NCI-H1105 treated with DMSO at 0.1 percent for 48 hours (cell line): Measurements from ENCODE around the gene VHLL.
"Not testable (repeated sequence)": the region's sequence is repeated elsewhere in the genome, so short reads cannot be mapped to it uniquely, and the experiment has no call there.

ENCODE experiments used
- DNase-seq: peaks from one replicate; lab custom pipeline; 2025; lab: John Stamatoyannopoulos, UW

The VHLL gene

GRCh38 chr1:156298852-156299357, at the start of gene VHLL:
Gene VHLL (minus strand): TSS chr1:156299307. CDS start chr1:156299189, 118 bp downstream.
- no peak for DNase-seq

- no peak for DNase-seq
These were observed 48.2 kb upstream of the VHLL start for GRCh38 chr1:156347331-156347730.

- DNase-seq, result no peak
These were observed 47.5 kb upstream of the VHLL start for GRCh38 chr1:156346636-156347035.

DNA sequence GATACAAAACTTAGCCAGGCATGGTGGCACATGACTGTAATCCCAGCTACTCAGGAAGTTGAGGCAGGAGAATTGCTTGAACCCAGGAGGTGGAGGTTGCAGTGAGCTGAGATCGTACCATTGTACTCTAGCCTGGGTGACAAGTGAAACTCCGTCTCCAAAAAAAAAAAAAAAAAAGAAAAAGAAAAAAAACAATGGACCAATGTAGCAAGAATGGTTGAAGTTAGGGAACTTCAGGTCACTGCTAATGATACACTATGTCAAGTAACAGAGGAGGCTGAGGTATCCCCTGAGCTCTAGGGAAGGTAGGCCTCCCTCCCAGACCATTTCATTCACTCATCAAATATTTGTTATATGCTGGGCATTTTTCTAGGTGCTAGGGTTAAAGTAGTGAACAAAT, 46.9 kb upstream of the VHLL start:
- not testable (repeated sequence) for DNase-seq

- no peak for DNase-seq
These were observed 45.3 kb upstream of the VHLL start for GRCh38 chr1:156344409-156344808.

DNA sequence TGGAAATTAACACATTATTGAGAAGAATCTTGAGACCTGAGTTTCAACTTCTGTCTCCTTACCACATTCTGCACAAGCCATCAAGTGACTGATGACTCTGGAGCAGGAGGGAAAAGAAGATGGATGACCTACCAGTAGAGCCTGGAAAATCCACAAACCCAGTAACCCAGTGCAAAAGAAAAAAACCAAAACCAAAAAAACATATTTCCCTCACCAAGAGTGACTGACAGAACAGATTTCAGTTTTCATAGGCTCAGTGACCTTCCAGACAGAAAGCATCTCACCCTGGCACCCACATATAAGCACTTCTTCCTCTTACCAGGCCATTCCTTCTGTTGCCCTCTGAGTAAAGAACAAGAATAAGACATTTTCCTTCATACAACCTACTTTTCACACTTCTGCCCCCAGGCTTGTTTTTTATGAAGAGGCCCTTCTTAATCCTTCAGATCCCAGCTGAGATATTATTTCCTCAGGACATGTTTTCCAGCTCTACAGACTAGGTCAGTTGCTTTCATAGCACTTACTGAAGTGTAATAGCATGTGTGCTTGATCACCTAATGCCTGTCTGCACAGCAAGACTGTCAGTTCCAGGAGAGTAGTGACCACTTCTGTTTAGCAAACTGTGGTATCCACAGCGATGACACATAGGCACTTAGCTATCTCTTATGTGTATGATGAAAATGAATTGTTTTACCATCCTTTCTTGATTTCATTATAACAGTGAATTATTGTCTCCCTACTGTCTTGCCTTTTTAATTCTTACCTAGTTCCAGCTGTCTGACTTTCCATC, 43.3 kb upstream of the VHLL start:
- no peak for DNase-seq

GRCh38 chr1:156338180-156338976, 39.3 kb upstream of the VHLL start, which contains the start of the genes CCT3 and TSACC:
Gene CCT3 (minus strand): TSS chr1:156338292. CDS start chr1:156338184, 108 bp downstream.
Gene TSACC (plus strand): TSS chr1:156338526. CDS start chr1:156339758, 1,232 bp downstream.
- DNase-seq, result peak; percentile 99

DNA sequence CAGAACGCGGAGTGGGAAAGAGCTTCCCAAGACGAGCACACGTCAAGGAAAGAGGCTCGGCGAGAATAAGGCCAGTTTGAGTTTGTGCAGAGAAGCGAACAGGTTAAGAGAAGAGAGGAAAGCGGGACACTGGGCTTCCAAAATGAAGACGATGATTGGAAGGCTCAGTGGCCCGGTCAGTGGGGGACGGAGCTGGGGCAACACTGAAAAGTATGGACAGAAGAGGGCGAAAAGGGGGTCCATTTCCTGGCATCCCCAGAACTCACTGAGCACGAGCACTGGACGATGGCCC, 38.7 kb upstream of the VHLL start:
- no peak for DNase-seq

- DNase-seq, result no peak
These were observed 38.2 kb upstream of the VHLL start for GRCh38 chr1:156337052-156337887.

GRCh38 chr1:156336242-156336641, 37.1 kb upstream of the VHLL start:
- DNase-seq, result no peak

DNA sequence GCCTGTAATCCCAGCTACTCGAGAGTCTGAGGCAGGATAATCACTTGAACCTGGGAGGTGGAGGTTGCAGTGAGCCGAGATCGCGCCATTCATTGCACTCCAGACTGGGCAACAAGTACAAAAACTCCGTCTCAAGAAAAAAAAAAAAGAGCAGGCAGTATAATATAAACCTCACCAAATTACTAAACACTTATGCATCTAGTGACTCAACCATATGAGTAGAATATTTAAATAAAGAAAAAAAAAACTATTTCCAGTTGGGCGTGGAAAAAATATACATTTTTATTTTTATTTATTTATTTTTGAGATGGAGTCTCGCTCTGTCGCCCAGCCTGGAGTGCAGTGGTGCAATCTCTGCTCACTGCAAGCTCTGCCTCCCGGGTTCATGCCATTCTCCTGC, 24.1 kb upstream of the VHLL start:
- not testable (repeated sequence) for DNase-seq

DNA sequence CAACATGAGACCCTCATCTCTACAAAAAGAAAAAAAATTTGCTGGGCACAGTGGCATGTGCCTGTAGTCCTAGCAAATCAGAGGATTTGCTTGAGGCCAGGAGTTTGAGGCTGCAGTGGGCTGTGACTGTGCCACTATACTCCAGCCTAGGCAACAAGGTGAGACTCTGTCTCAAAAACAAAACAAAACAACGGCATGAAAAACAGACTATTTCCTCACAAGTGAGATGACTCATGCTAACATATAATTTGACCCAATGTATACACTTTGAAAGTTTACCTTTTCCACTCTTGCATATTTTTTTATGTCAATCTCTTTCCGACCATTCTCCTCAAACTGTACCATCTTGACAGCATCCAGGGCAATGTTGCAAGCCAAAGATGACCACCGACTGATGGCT, 21.5 kb upstream of the VHLL start:
- no peak for DNase-seq

GRCh38 chr1:156319664-156320063, 20.6 kb upstream of the VHLL start:
- DNase-seq, result peak; percentile 0

DNA sequence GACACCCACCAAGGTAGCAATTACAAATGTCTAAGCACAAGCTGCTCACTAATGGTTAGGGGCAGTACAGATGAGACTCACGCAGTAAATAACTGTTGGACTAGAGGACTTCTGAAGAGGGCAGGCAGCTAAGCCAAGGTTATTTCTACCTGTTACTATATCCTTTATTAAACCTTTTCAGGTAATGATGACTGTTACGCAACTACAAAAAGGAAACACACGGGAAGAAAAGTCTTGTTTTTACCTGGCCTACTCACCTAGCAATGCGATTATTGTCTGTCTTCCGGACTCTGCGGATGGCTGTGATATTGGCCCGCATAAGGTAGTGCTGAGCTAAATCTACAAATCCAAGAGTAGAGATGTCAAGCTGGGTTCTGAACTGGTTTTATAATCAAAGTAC, 17.8 kb upstream of the VHLL start:
- DNase-seq, result no peak

GRCh38 chr1:156310962-156311361, 11.9 kb upstream of the VHLL start:
- DNase-seq, result no peak

DNA sequence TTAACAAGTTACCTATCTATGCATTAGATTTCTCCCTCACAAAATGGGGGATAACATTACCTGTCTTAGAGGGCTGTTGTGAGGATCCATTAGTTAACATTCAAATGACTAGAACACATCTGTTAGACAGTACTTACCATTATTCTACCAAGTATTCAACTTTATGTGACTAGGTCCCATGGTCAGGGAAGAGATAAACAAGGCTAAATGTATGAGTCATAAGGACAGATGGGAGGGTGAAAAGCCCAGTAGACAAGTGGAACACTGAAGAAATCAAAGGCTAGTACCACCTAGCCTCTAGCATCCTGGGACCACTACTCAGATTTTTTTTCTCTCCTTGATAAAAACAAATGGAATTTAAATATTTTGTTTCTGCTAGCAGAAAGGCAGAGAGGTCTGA, 9.0 kb upstream of the VHLL start:
- no peak for DNase-seq

DNA sequence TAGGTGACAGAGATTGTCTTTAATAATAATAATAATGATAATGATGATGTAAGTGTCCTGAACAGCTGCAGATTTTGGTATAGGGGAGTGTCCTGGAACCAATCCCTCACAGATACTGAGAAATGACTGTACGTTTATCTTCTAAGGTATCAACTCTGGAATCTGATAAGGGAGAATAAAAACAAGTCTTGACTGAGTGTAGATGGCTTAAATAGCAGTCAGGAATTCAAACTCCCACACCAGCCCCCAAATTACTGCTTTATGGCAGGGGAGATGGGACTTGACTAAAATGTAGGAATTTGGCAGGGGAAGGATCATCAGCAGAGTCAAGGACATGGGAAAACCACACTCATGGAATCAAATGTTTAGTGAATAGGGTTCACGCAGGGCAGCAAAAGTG, 6.1 kb upstream of the VHLL start:
- DNase-seq, result no peak

DNA sequence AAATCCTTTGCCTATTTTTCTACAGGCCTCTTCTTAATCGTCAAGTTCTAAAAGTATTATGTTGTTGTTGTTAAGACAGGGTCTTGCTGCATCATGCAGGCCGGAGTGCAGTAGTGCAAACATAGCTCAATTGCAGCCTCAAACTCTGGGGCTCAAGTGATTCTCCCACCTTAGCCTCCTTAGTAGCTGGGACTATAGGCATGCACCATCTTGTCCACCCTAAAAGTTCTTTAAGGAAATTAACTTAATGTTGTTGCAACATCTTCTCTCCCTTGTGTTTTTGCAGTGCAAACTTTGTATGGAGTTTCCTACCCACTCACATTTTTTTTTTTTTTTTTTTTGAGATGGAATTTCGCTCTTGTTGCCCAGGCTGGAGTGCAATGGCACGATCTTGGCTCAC, 4.1 kb upstream of the VHLL start:
- DNase-seq, result no peak

DNA sequence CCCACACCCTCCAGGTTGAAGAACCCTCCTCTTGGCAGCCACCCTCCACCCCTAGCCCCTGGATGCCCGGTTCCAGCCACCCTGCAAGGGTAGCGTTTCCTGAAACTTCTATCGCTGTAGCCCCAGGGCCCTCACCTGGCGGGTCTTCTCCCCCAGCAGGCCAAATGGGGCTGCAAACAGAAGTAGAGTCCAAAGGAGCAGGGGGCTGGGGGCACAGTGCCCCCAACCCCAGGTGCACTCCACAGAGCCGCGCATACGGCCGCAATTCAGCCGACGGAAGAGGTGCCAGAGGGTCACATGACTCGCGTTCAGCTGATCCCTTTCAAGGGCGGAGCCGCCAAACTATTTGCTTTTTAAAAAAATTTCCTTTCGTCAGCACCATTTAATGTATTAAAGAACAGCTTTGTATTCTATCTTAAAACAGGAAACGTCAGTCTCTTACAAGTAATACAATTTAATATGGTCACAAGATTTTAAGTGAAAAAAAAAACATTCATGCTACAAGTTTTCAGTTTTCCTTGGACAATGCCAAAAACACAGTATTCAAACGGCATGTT, 3.6 kb downstream of the VHLL start, which contains the start of gene GLMP:
TSS of gene GLMP (minus strand) at position 289 of the 557 bp plus-strand sequence. CDS start at position 255, 34 bp downstream.
- DNase-seq, result peak; percentile 65

DNA sequence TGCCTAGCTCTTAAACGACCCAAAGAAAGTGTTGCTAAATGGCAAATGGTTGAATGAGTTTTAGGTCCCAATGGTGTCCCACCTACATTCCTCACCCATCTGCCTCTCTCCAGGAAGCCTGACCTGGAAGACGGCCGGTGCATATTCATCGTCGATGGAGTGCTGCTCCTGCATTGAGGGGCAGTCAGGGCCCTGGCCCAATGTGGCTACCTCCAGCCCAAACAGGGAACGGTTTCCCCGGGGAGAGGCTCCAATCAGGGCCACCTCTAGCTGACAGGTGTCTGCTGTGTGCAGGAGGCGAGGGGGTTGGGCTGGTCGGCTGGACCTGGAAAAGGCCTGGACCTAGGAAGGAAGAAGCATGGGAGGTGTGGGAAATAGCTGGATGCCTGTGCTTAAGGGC, 5.2 kb downstream of the VHLL start:
- no peak for DNase-seq

GRCh38 chr1:156293098-156293434, 6.0 kb downstream of the VHLL start:
- DNase-seq, result no peak
